H1 (cell line): ENCODE data around the gene MASTL. TPM values are rescaled to one million over a fixed set of nuclear protein-coding genes. Genes with fewer than 3 reads are reported as not detected.

Source experiments
- CTCF ChIA-PET: fragments of 300-600 bp; sonication (Branson Sonifier 250); formaldehyde crosslinking; loops from one replicate; lab custom pipeline; 2021; ENCODE audit not compliant: partially characterized antibody; lab: Charles Lee
- POLR2A ChIA-PET: fragments of 300-600 bp; sonication (Branson Sonifier 250); formaldehyde crosslinking; loops from one replicate; lab custom pipeline; 2021; ENCODE audit warnings: inconsistent platforms; ENCODE audit not compliant: partially characterized antibody; lab: Charles Lee
- DNase-seq, 2 experiments: peaks; one replicate each; pipeline versions ENCODE4 v3.0.0 to v3.0.0-alpha.2; 2010 to 2022; ENCODE audit warnings: low spot score in 2 of 2, low read depth in 1 of 2, mixed read lengths in 1 of 2
- FAIRE-seq: peaks from 2 replicates; lab custom pipeline; 2011; peaks lifted over from hg19 to GRCh38; lab: Jason Lieb, UNC
- H2AFZ ChIP-seq: 2 replicates; pipeline ENCODE4 v1.8.1; 2012; ENCODE audit warnings: low read length, inconsistent platforms
- H2AK5ac ChIP-seq: 2 replicates; pipeline ENCODE4 v1.6.1; 2013; ENCODE audit warnings: low read depth, low read length
- H2BK120ac ChIP-seq: replicated peaks from 2 replicates; pipeline ENCODE3; 2013; ENCODE audit warnings: low read depth, low read length, inconsistent platforms
- H2BK12ac ChIP-seq: 2 replicates; pipeline ENCODE4 v1.6.1; 2013; ENCODE audit warnings: low read depth, low read length
- H2BK15ac ChIP-seq: 2 replicates; pipeline ENCODE4 v1.6.1; 2013; ENCODE audit warnings: low read length
- H2BK20ac ChIP-seq: 2 replicates; pipeline ENCODE4 v1.6.1; 2013; ENCODE audit warnings: low read length
- H2BK5ac ChIP-seq: 2 replicates; pipeline ENCODE4 v1.6.1; 2013; ENCODE audit warnings: low read depth, low read length
- H3K14ac ChIP-seq: 2 replicates; pipeline ENCODE4 v1.6.1; 2013; ENCODE audit warnings: inconsistent platforms; ENCODE audit not compliant: insufficient read length
- H3K18ac ChIP-seq: 2 replicates; pipeline ENCODE4 v1.6.1; 2013; ENCODE audit warnings: low read length; ENCODE audit errors: extremely low read depth
- H3K23ac ChIP-seq: 2 replicates; pipeline ENCODE4 v1.6.1; 2013; ENCODE audit warnings: inconsistent platforms; ENCODE audit not compliant: insufficient read length
- H3K23me2 ChIP-seq: 2 replicates; pipeline ENCODE4 v1.6.1; 2013; ENCODE audit warnings: low read depth, low read length
- H3K27ac ChIP-seq: 2 replicates; pipeline ENCODE4 v1.6.1; 2011; ENCODE audit warnings: low read depth, low read length, inconsistent platforms
- H3K27me3 ChIP-seq, 4 experiments: replicated peaks in 1 of 4; 1 replicate in 1 of 4; 2 replicates in 3 of 4; pipeline versions ENCODE4 v1.6.1 to v1.8.1; 2011 to 2013; ENCODE audit warnings: low read length in 3 of 4, mild to moderate bottlenecking in 3 of 4, inconsistent platforms in 2 of 4, mixed read lengths in 2 of 4, moderate library complexity in 1 of 4; ENCODE audit not compliant: control insufficient read depth in 3 of 4, insufficient read depth in 3 of 4; ENCODE audit errors: extremely low read depth in 1 of 4
- H3K36me3 ChIP-seq, 4 experiments: 2 replicates each; pipeline versions ENCODE4 v1.6.1 to v1.8.1; 2011 to 2013; ENCODE audit warnings: mild to moderate bottlenecking in 4 of 4, low read length in 3 of 4, moderate library complexity in 2 of 4, control low read depth in 1 of 4, inconsistent platforms in 1 of 4; ENCODE audit not compliant: insufficient read depth in 4 of 4, control insufficient read depth in 2 of 4
- H3K4ac ChIP-seq: replicated peaks from 2 replicates; pipeline ENCODE3; 2013; ENCODE audit warnings: low read length, low read depth, mixed read lengths, inconsistent platforms; ENCODE audit not compliant: insufficient read length
- H3K4me1 ChIP-seq, 4 experiments: replicated peaks in 1 of 4; 1 replicate in 1 of 4; 2 replicates in 3 of 4; pipeline versions ENCODE4 v1.6.1 to v1.8.1; 2011 to 2013; ENCODE audit warnings: low read length in 3 of 4, inconsistent platforms in 2 of 4, mixed read lengths in 1 of 4; ENCODE audit not compliant: insufficient read depth in 4 of 4, control insufficient read depth in 3 of 4
- H3K4me2 ChIP-seq, 2 experiments: 2 replicates each; pipeline versions ENCODE4 v1.6.1 to v1.8.1; 2011 to 2013; ENCODE audit warnings: low read depth in 2 of 2, low read length in 2 of 2, control low read depth in 1 of 2, inconsistent platforms in 1 of 2, mild to moderate bottlenecking in 1 of 2; ENCODE audit not compliant: insufficient read depth in 1 of 2
- H3K4me3 ChIP-seq, 4 experiments: fragments of 200-600, 300-600 bp in 1 of 4; sonication (generic), shearing (Covaris generic), sonication (Bioruptor Twin) in 1 of 4; 2 replicates each; pipeline versions ENCODE4 v1.5.1 to v1.8.1; 2011 to 2016; ENCODE audit warnings: low read length in 4 of 4, low read depth in 3 of 4, control low read depth in 2 of 4, inconsistent platforms in 2 of 4, mild to moderate bottlenecking in 2 of 4, mixed read lengths in 1 of 4, moderate library complexity in 1 of 4; ENCODE audit not compliant: insufficient read depth in 2 of 4; ENCODE audit errors: extremely low read depth in 1 of 4
- H3K56ac ChIP-seq: replicated peaks from 2 replicates; pipeline ENCODE3; 2013; ENCODE audit warnings: low read depth, mild to moderate bottlenecking, mixed read lengths, low read length, inconsistent platforms; ENCODE audit not compliant: insufficient read length
- H3K79me1 ChIP-seq: 2 replicates; pipeline ENCODE4 v1.6.1; 2013; ENCODE audit warnings: low read depth, low read length, control low read depth
- H3K79me2 ChIP-seq, 2 experiments: 2 replicates each; pipeline versions ENCODE4 v1.6.1 to v1.8.1; 2012 to 2013; ENCODE audit warnings: low read length in 2 of 2, mild to moderate bottlenecking in 2 of 2, inconsistent platforms in 1 of 2; ENCODE audit not compliant: insufficient read depth in 2 of 2, control insufficient read depth in 1 of 2
- H3K9ac ChIP-seq, 4 experiments: replicated peaks in 1 of 4; 1 replicate in 1 of 4; 2 replicates in 3 of 4; pipeline versions ENCODE4 v1.6.1 to v1.8.1; 2011 to 2013; ENCODE audit warnings: low read depth in 3 of 4, low read length in 3 of 4, control low read depth in 2 of 4, mild to moderate bottlenecking in 2 of 4, moderate library complexity in 2 of 4, inconsistent platforms in 1 of 4; ENCODE audit errors: extremely low read depth in 1 of 4
- H3K9me3 ChIP-seq, 2 experiments: 2 replicates each; pipeline versions ENCODE4 v1.6.1 to v1.8.1; 2012 to 2013; ENCODE audit warnings: mild to moderate bottlenecking in 2 of 2, moderate library complexity in 2 of 2, control low read depth in 1 of 2, inconsistent platforms in 1 of 2, low read depth in 1 of 2, low read length in 1 of 2, mixed read lengths in 1 of 2; ENCODE audit not compliant: insufficient read depth in 2 of 2
- H4K20me1 ChIP-seq, 2 experiments: replicated peaks in 1 of 2; 2 replicates each; pipeline versions ENCODE3 to v1.8.1; 2011 to 2013; ENCODE audit warnings: inconsistent platforms in 2 of 2, low read length in 2 of 2, mild to moderate bottlenecking in 1 of 2; ENCODE audit not compliant: insufficient read depth in 2 of 2, control insufficient read depth in 1 of 2
- H4K5ac ChIP-seq: 2 replicates; pipeline ENCODE4 v1.6.1; 2013; ENCODE audit warnings: low read length, low read depth, mixed read lengths, inconsistent platforms; ENCODE audit not compliant: insufficient read length
- H4K8ac ChIP-seq: 2 replicates; pipeline ENCODE4 v1.8.0; 2013; ENCODE audit warnings: mild to moderate bottlenecking, moderate library complexity, low read length, inconsistent platforms; ENCODE audit not compliant: insufficient read depth; ENCODE audit errors: extremely low read depth
- H4K91ac ChIP-seq: replicated peaks from 2 replicates; pipeline ENCODE3; 2013; ENCODE audit warnings: low read length, mixed read lengths, inconsistent platforms; ENCODE audit not compliant: insufficient read length
- BRCA1 ChIP-seq: IDR thresholded peaks from 2 replicates; pipeline ENCODE4 v1.6.1; 2012; ENCODE audit warnings: low read depth, low read length, improper control_type of control experiment
- CBX8 ChIP-seq: fragments of 300-800, 300-1000 bp; sonication (generic); IDR thresholded peaks from 2 replicates; pipeline ENCODE4 v1.7.1; 2016; ENCODE audit warnings: low read depth, low read length, borderline replicate concordance
- CEBPB ChIP-seq: IDR thresholded peaks from 2 replicates; pipeline ENCODE4 v1.6.1; 2012; ENCODE audit warnings: low read depth, low read length
- CHD1 ChIP-seq: IDR thresholded peaks from 2 replicates; pipeline ENCODE4 v1.6.1; 2012; ENCODE audit warnings: low read depth, low read length, improper control_type of control experiment
- CREB1 ChIP-seq: IDR thresholded peaks from 2 replicates; pipeline ENCODE4 v1.6.1; 2012; ENCODE audit warnings: inconsistent platforms
- CTBP2 ChIP-seq: IDR thresholded peaks from 2 replicates; pipeline ENCODE4 v1.7.0; 2011; ENCODE audit warnings: borderline replicate concordance, mild to moderate bottlenecking, moderate library complexity, mixed read lengths, low read length; ENCODE audit not compliant: insufficient read depth, insufficient read length
- KDM4A ChIP-seq: IDR thresholded peaks from one replicate; pipeline ENCODE4 v1.7.1; 2012; ENCODE audit warnings: low read depth, mild to moderate bottlenecking, moderate library complexity, low read length, inconsistent platforms; ENCODE audit not compliant: severe bottlenecking
- NRF1 ChIP-seq: IDR thresholded peaks from 2 replicates; pipeline ENCODE4 v1.6.1; 2011; ENCODE audit warnings: mild to moderate bottlenecking, low read depth, low read length, improper control_type of control experiment
- POLR2A ChIP-seq, 2 experiments: IDR thresholded peaks; 1 replicate in 1 of 2; 2 replicates in 1 of 2; pipeline ENCODE4 v1.6.1; 2011; ENCODE audit warnings: low read depth in 2 of 2, low read length in 2 of 2, mild to moderate bottlenecking in 2 of 2; ENCODE audit errors: control extremely low read depth in 1 of 2
- POLR2AphosphoS5 ChIP-seq: IDR thresholded peaks from 2 replicates; pipeline ENCODE4 v1.6.1; 2011; ENCODE audit warnings: low read depth, low read length
- SAP30 ChIP-seq: fragments of 300-600 bp; sonication (generic); IDR thresholded peaks from 2 replicates; pipeline ENCODE4 v1.7.1; 2012; ENCODE audit warnings: low read length, moderate library complexity, mild to moderate bottlenecking, inconsistent platforms; ENCODE audit not compliant: insufficient read depth, insufficient replicate concordance
- SP4 ChIP-seq: IDR thresholded peaks from 2 replicates; pipeline ENCODE4 v1.6.1; 2012; ENCODE audit warnings: low read length, inconsistent platforms
- SUZ12 ChIP-seq: fragments of 200-600 bp; sonication (generic); IDR thresholded peaks from 2 replicates; pipeline ENCODE4 v1.6.1; 2012; ENCODE audit warnings: mild to moderate bottlenecking, inconsistent platforms, low read length, moderate library complexity, mixed read lengths
- WGBS, 2 experiments: shearing (Covaris generic) in 1 of 2; methylation state at CpG; one replicate each; pipeline versions ENCODE4 v1.1.6 to v1.1.7; 2013 to 2015; ENCODE audit warnings: low lambda C conversion rate in 2 of 2, mixed read lengths in 2 of 2, inconsistent platforms in 1 of 2, low coverage in 1 of 2, missing lambda C conversion rate in 1 of 2; ENCODE audit not compliant: insufficient replicate concordance in 2 of 2, insufficient coverage in 1 of 2, insufficient read length in 1 of 2; ENCODE audit errors: extremely low coverage in 1 of 2, missing lambda C conversion rate in 1 of 2; 5-methylcytosine and 5-hydroxymethylcytosine counted together
- polyA plus RNA-seq, 7 experiments: library from polyadenylated mRNA; depleted of rRNA in 3 of 7; stranded (reverse) in 5 of 7; unstranded in 2 of 7; fragments of >200 nt in 5 of 7; fragments of 200-250 nt in 2 of 7; gene quantifications; 1 replicate in 5 of 7; 2 replicates in 1 of 7; 4 replicates in 1 of 7; pipeline versions ENCODE4 v1.2.1 to v1.2.3, GENCODE V29; 2011 to 2013; ENCODE audit warnings: missing spikeins in 2 of 7, mixed read lengths in 2 of 7
- total RNA-seq: library from RNA; stranded (reverse); fragmentation: NEBNext Ultra II Directional; extraction: Animal tissue kit (Norgen Biotek cat#: 25700); gene quantifications from 2 replicates; pipeline ENCODE4 v1.2.1, GENCODE V29; 2021
- TF ChIP-seq, protein P1 (sequence below): IDR thresholded peaks from 2 replicates; pipeline ENCODE4 v1.6.1; 2011; ENCODE audit warnings: low read depth, mild to moderate bottlenecking, low read length; ENCODE audit not compliant: insufficient read depth

Gene MASTL
- total and polyA plus RNA-seq, 2 of the 8 experiments (the other 6 are each of a cell fraction or from before 2014, with no cell fraction given), result 14.9 to 42.5 TPM

- H2AFZ ChIP-seq, result no peak overlapping the region
- peaks cover 0 to 12% (median 0%) of the 10 kb centered on the region in 4 experiments; a peak in 2 of 8 replicates for H3K36me3 ChIP-seq
- H4K8ac ChIP-seq, result no peak overlapping the region
- ChIA-PET POLR2A (no interaction called here), CTCF (no interaction called here)
- H3K4ac ChIP-seq, result no peak overlapping the region
- no peak overlapping the region for H2BK12ac ChIP-seq
- H3K79me2 ChIP-seq, result no peaks in the 10 kb centered on the region
- 54% methylated on average over 3 of the region's 3 CpGs; no CpG with 5 or more reads in 1 of the 2 experiments for WGBS, 2 experiments
- H3K9me3 ChIP-seq, result no peaks in the 10 kb centered on the region
- no peak overlapping the region for H3K9ac ChIP-seq
- H3K56ac ChIP-seq, result no peak overlapping the region
- no peak overlapping the region for H3K14ac ChIP-seq
- no peaks in the 10 kb centered on the region for H3K4me1 ChIP-seq
- FAIRE-seq (no peak), DNase-seq (no peak)
- no peak overlapping the region for H3K27ac ChIP-seq
- no peak overlapping the region for H3K18ac ChIP-seq
- no peaks in the 10 kb centered on the region for H4K20me1 ChIP-seq
- no peak overlapping the region for H4K5ac ChIP-seq
- no peak overlapping the region for H3K23ac ChIP-seq
- no peak overlapping the region for H4K91ac ChIP-seq
- H2AK5ac ChIP-seq, result no peak overlapping the region
- no peaks in the 10 kb centered on the region for H3K27me3 ChIP-seq
- no peak overlapping the region for H2BK120ac ChIP-seq
- no peak overlapping the region for H2BK20ac ChIP-seq
- no peak overlapping the region for H3K4me3 ChIP-seq
- no peak overlapping the region for H2BK5ac ChIP-seq
- no peak overlapping the region for H2BK15ac ChIP-seq
- no peak overlapping the region for H3K4me2 ChIP-seq
- no peaks in the 10 kb centered on the region for H3K79me1 ChIP-seq
- H3K23me2 ChIP-seq, result no peaks in the 10 kb centered on the region
- no peak for TF ChIP-seq CREB1
- no peak for TF ChIP-seq KDM4A
- no peak for TF ChIP-seq SUZ12
- TF ChIP-seq BRCA1, result no peak
- no peak for TF ChIP-seq CTBP2
- no peak for TF ChIP-seq CHD1
- TF ChIP-seq SP4, result no peak
- TF ChIP-seq POLR2A (IDR thresholded peaks at IDR 0.05; ENCODE audit: control extremely low read depth in 1 of 2, low read depth in 2 of 2, low read length in 2 of 2), result no peak
- no peak for TF ChIP-seq NRF1
- TF ChIP-seq, protein P1, sequence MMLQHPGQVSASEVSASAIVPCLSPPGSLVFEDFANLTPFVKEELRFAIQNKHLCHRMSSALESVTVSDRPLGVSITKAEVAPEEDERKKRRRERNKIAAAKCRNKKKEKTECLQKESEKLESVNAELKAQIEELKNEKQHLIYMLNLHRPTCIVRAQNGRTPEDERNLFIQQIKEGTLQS, result no peak
- TF ChIP-seq CEBPB, result no peak
- TF ChIP-seq SAP30, result no peak
- no peak for TF ChIP-seq CBX8
- TF ChIP-seq POLR2AphosphoS5, result no peak
Measured at GRCh38 chr10:27225642-27226257, 70.6 kb downstream of the MASTL start.
